Kidney (tissue), 14 donors: ENCODE results near the gene CCND1. TPM values are rescaled to one million over a fixed set of nuclear protein-coding genes. Genes with fewer than 3 reads are reported as not detected.

Source experiments
- DNase-seq, 5 donors: peaks; one replicate each; pipeline ENCODE4 v3.0.0-alpha.2; 2013 to 2020
- FAIRE-seq: peaks from 2 replicates; lab custom pipeline; 2012; peaks lifted over from hg19 to GRCh38; lab: Jason Lieb, UNC
- H3K27ac ChIP-seq, 2 donors: one replicate each; pipeline ENCODE4 v1.7.0; 2013; ENCODE audit warnings: low read depth in 2 of 2, low read length in 2 of 2, inconsistent platforms in 1 of 2
- H3K27me3 ChIP-seq: one replicate; pipeline ENCODE4 v1.7.1; 2013; ENCODE audit warnings: low read length, inconsistent platforms; ENCODE audit not compliant: control insufficient read depth, insufficient read depth
- H3K36me3 ChIP-seq, 3 donors: one replicate each; pipeline versions ENCODE4 v1.7.0 to v1.7.1; 2013; ENCODE audit warnings: low read length in 3 of 3, control low read depth in 1 of 3, inconsistent platforms in 1 of 3; ENCODE audit not compliant: insufficient read depth in 3 of 3, control insufficient read depth in 2 of 3
- H3K4me1 ChIP-seq, 3 donors: one replicate each; pipeline versions ENCODE4 v1.7.0 to v1.7.1; 2013; ENCODE audit warnings: low read length in 3 of 3, inconsistent platforms in 1 of 3, low read depth in 1 of 3; ENCODE audit not compliant: control insufficient read depth in 2 of 3, insufficient read depth in 2 of 3
- H3K4me3 ChIP-seq, 3 donors: one replicate each; pipeline versions ENCODE4 v1.7.0 to v1.8.1; 2013; ENCODE audit warnings: low read length in 3 of 3, control low read depth in 1 of 3, inconsistent platforms in 1 of 3
- H3K9ac ChIP-seq, 3 donors: one replicate each; pipeline versions ENCODE4 v1.7.0 to v1.7.1; 2013; ENCODE audit warnings: low read length in 3 of 3, control low read depth in 1 of 3, inconsistent platforms in 1 of 3
- H3K9me3 ChIP-seq, 3 donors: one replicate each; pipeline versions ENCODE4 v1.7.0 to v1.7.1; 2013; ENCODE audit warnings: low read length in 3 of 3, control low read depth in 1 of 3, inconsistent platforms in 1 of 3; ENCODE audit not compliant: control insufficient read depth in 2 of 3, insufficient read depth in 1 of 3
- intact Hi-C: fragments of 100-400 bp; cut with DNase I; formaldehyde crosslinking; loops from one replicate; pipeline ENCODE4 v1.11.1; 2022
- polyA plus RNA-seq: library from polyadenylated mRNA; stranded (reverse); fragments of 350-450 nt; fragmentation: Illumina TruSeq; extraction: RNeasy Lipid Tissue Mini Kit (QIAGEN cat#74804); gene quantifications from one replicate; pipeline ENCODE4 v1.2.3, GENCODE V29; 2014; ENCODE audit warnings: low read depth, low replicate concordance; ENCODE audit not compliant: insufficient read depth
- total RNA-seq: library from RNA; stranded (reverse); fragmentation: NEBNext Ultra II Directional; extraction: Animal tissue kit (Norgen Biotek cat#: 25700); gene quantifications from one replicate; pipeline ENCODE4 v1.2.1, GENCODE V29; 2021
- TF ChIP-seq, protein P1 (sequence below): IDR thresholded peaks from 3 replicates; pipeline ENCODE4 v1.5.1; 2012; ENCODE audit warnings: mild to moderate bottlenecking, moderate library complexity, borderline replicate concordance; ENCODE audit not compliant: insufficient read depth; ENCODE audit errors: extremely low read depth
- donor health status: control.
- donor health status: control.
- donor health status: control.
- donor health status: control.
- donor health status: control.
- donor health status: DM: yes; HTN: yes; CAD: no.
- donor health status: Normal renal cell carcinoma (clear cell type).

The CCND1 gene
- total and polyA plus RNA-seq, 2 donors from 2014 or later = 37.6 to 142 TPM

DNA sequence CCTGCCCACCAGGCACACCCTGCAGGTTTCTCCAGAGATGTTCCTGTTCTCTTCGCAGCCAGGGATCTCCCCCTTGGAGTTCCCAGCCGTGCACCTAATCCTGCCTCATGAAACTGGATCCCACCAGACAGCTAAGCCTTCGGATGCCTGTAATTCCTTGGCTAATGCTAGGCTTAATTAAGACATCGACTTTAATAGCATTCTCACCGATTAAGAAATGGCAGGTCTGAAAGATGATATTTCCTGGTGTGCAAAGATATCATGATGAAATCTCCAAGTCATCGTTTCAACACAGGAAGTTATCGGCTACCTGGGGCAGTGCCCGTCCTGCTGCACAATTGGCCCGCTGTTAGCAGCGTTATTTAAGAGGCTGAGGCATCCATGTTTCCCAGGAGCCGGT lies 41.5 kb upstream of the CCND1 start:
- no peak for FAIRE-seq
- intact Hi-C loops = no loop called here

DNA sequence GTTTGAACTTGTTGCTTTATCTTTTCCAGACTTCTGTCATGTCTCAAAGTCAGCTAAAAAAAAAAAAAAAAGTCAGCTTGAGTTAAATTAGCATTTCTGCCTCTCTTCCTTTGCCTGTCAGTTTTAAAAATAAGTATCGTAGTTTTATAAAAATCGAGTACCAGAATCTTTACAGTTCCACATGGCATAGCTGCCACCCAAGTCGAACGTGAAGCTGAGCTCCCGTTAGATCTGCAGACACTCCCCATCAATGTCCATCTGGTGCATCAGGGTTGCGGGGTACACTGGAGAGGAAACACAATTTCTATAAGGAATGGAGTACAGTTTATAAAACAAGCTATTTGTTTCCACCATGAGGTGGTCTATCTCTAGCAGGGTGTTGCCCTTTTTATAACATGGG lies 41.0 kb upstream of the CCND1 start:
- no peaks in the 10 kb centered on the region for H3K36me3 ChIP-seq
- H3K27ac ChIP-seq = no peak overlapping the region
- H3K27me3 ChIP-seq = no peaks in the 10 kb centered on the region
- TF ChIP-seq, protein P1, sequence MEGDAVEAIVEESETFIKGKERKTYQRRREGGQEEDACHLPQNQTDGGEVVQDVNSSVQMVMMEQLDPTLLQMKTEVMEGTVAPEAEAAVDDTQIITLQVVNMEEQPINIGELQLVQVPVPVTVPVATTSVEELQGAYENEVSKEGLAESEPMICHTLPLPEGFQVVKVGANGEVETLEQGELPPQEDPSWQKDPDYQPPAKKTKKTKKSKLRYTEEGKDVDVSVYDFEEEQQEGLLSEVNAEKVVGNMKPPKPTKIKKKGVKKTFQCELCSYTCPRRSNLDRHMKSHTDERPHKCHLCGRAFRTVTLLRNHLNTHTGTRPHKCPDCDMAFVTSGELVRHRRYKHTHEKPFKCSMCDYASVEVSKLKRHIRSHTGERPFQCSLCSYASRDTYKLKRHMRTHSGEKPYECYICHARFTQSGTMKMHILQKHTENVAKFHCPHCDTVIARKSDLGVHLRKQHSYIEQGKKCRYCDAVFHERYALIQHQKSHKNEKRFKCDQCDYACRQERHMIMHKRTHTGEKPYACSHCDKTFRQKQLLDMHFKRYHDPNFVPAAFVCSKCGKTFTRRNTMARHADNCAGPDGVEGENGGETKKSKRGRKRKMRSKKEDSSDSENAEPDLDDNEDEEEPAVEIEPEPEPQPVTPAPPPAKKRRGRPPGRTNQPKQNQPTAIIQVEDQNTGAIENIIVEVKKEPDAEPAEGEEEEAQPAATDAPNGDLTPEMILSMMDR = no peak
- no peaks in the 10 kb centered on the region for H3K4me1 ChIP-seq
- DNase-seq = no peak
- FAIRE-seq = no peak
- peaks cover 0 to 2% (median 0%) of the 10 kb centered on the region in 3 donors for H3K9me3 ChIP-seq
- no peak overlapping the region for H3K4me3 ChIP-seq
- H3K9ac ChIP-seq = no peak overlapping the region
- intact Hi-C loops = no loop called here

More for the DNA sequence above, 41.5 kb upstream of the CCND1 start:
- H3K4me3 ChIP-seq = no peak overlapping the region
- H3K9ac ChIP-seq = no peak overlapping the region
- no peaks in the 10 kb centered on the region for H3K27me3 ChIP-seq
- no peaks in the 10 kb centered on the region for H3K36me3 ChIP-seq
- no peaks in the 10 kb centered on the region for H3K4me1 ChIP-seq
- TF ChIP-seq, protein P1 = no peak
- DNase-seq = peak in 3 of 5 donors; percentile 33 to 46 (median 41)
- no peak overlapping the region for H3K27ac ChIP-seq
- peaks cover 0 to 2% (median 0%) of the 10 kb centered on the region in 3 donors for H3K9me3 ChIP-seq

DNA sequence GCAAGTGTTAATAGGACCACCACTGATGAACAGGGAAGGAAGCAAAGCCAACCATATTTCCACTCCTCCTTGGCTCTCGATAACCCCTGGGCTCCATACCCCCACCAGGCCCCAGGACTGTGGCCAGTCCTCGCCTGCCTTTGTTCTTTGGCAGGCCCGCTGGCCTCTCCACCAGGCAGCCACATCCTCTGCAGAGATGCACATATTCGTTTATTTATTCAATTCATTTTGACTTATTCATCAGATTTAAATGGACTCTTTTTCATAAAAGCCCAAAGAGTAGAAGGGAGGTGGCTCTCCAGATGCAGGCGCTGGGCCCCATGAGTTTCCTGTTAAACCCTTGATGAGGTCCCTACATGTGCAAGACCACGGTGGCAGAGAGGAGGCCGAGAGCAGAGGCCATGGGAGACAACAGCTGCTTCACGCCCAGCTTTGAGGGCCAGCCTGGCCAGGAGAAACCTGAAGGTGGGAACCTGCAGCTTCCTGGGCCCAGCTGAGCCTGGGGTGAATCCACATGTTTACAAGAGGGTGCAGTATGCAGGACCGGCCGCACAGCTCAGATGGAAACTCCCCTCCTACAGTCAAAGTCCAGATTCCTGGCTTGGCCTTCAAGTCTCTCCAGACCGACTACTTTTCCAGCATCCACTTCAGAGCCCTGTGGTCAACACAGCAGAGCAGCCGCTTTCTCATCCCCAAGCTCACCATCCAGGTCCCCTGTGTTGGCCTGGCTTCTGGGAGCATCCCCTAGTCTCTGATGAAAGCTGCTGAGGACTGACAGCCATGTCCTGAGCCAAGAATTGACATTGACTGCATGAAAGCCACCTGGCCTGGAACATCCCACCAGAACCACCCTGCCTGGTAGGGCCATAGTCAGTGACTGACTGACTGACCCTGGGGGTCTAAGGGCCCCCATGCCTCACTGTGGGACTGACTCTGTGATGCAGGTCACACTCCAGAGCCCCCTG lies 39.7 kb upstream of the CCND1 start:
- no peak overlapping the region for H3K4me3 ChIP-seq
- H3K9me3 ChIP-seq = no peaks in the 10 kb centered on the region
- no peaks in the 10 kb centered on the region for H3K36me3 ChIP-seq
- no peaks in the 10 kb centered on the region for H3K4me1 ChIP-seq
- intact Hi-C loops = no loop called here
- TF ChIP-seq, protein P1 = no peak
- no peaks in the 10 kb centered on the region for H3K27me3 ChIP-seq
- H3K9ac ChIP-seq = no peak overlapping the region
- DNase-seq = no peak
- H3K27ac ChIP-seq = no peak overlapping the region
- no peak for FAIRE-seq
